PFSK-1 (cell line): Measurements from ENCODE around the gene TMEM250.

Experiments
- FOXP2 ChIP-seq: optimal IDR thresholded peaks from 2 replicates; pipeline ENCODE3; 2011; ENCODE audit warnings: borderline replicate concordance, control low read depth, inconsistent platforms; ENCODE audit not compliant: insufficient read depth; ENCODE audit errors: extremely low read length, extremely low read depth
- POLR2AphosphoS5 ChIP-seq: IDR thresholded peaks from 2 replicates; pipeline ENCODE4 v1.6.1; 2012; ENCODE audit warnings: low read depth, mild to moderate bottlenecking, control low read depth, low read length, moderate library complexity
- REST ChIP-seq, 2 experiments: IDR thresholded peaks; 2 replicates each; pipeline versions ENCODE4 v1.6.1 to v1.8.0; 2011 to 2012; ENCODE audit warnings: low read depth in 2 of 2, low read length in 2 of 2, control low read depth in 1 of 2, inconsistent platforms in 1 of 2, mild to moderate bottlenecking in 1 of 2, moderate library complexity in 1 of 2; ENCODE audit not compliant: insufficient read depth in 1 of 2
- SIN3A ChIP-seq: IDR thresholded peaks from 2 replicates; pipeline ENCODE4 v1.6.1; 2012; ENCODE audit warnings: mild to moderate bottlenecking, low read length, moderate library complexity, borderline replicate concordance; ENCODE audit not compliant: insufficient read depth
- TAF1 ChIP-seq: IDR thresholded peaks from 2 replicates; pipeline ENCODE4 v1.6.1; 2012; ENCODE audit warnings: low read length, control low read depth, borderline replicate concordance; ENCODE audit not compliant: insufficient read depth

Gene TMEM250

GRCh38 chr9:136081826-136082495, 36.7 kb downstream of the TMEM250 start:
- TF ChIP-seq REST (IDR thresholded peaks at IDR 0.05; ENCODE audit: insufficient read depth in 1 of 2, low read depth in 2 of 2, low read length in 2 of 2) = no peak
- TF ChIP-seq POLR2AphosphoS5 = no peak
- no peak for TF ChIP-seq SIN3A
- no peak for TF ChIP-seq TAF1
- no peak for TF ChIP-seq FOXP2

- TF ChIP-seq SIN3A (no peak), POLR2AphosphoS5 (no peak), FOXP2 (no peak), REST (IDR thresholded peaks at IDR 0.05; ENCODE audit: insufficient read depth in 1 of 2, low read depth in 2 of 2, low read length in 2 of 2) (no peak), TAF1 (no peak)
Measured at GRCh38 chr9:136081113-136081825, 37.4 kb downstream of the TMEM250 start.

GRCh38 chr9:136080716-136081112, 38.0 kb downstream of the TMEM250 start:
- no peak for TF ChIP-seq SIN3A
- no peak for TF ChIP-seq TAF1
- TF ChIP-seq FOXP2 = no peak
- no peak for TF ChIP-seq POLR2AphosphoS5
- TF ChIP-seq REST (IDR thresholded peaks at IDR 0.05; ENCODE audit: insufficient read depth in 1 of 2, low read depth in 2 of 2, low read length in 2 of 2) = no peak

- TF ChIP-seq REST (IDR thresholded peaks at IDR 0.05; ENCODE audit: insufficient read depth in 1 of 2, low read depth in 2 of 2, low read length in 2 of 2) (no peak), POLR2AphosphoS5 (no peak), SIN3A (no peak)
Measured at GRCh38 chr9:136079916-136080246, 38.8 kb downstream of the TMEM250 start.
